8988T (cell line): ENCODE results near the gene SNX20.

Experiments used
- DNase-seq: peaks from one replicate; pipeline ENCODE4 v3.0.0; 2011

The SNX20 gene

DNA sequence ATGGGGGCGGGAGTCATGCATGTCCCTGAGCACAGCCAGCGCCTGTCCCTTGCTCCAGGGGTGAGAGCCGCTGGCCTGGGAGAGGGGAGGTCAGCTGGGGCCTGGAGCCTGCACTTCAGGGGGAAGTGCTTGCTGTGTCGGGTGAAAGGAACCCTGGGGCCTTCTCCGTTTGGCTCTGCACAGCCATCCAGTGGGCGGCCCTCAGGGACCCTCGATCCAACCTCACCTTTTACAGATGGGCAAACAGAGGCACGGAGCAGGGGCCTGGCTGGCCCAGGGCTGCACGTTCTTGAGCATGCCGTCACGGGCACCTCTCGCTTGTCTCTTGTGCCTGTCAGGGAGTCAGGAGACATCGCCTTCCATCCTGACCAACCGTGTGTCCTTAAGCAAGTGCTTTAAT lies 1.8 kb downstream of the SNX20 start:
- no peak for DNase-seq

DNA sequence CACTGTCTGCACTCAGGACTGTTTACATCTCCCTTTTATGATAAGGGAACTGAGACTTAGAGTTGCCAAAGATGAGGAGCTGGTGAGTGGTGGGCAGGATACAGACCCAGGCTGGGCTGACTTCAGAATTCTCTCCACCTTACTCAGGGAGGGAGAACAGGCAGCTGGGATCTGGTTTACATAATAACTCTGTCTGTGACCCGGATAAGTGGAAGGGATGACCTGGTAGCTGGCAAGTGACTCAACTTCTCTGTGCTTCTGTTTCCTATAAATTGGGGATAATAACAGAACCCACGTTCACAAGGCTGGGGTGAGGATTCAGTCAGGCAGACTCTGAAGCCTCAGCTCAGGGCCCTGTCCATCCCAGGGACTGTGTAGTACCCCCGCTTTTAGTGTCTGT lies 2.6 kb downstream of the SNX20 start:
- no peak for DNase-seq

DNA sequence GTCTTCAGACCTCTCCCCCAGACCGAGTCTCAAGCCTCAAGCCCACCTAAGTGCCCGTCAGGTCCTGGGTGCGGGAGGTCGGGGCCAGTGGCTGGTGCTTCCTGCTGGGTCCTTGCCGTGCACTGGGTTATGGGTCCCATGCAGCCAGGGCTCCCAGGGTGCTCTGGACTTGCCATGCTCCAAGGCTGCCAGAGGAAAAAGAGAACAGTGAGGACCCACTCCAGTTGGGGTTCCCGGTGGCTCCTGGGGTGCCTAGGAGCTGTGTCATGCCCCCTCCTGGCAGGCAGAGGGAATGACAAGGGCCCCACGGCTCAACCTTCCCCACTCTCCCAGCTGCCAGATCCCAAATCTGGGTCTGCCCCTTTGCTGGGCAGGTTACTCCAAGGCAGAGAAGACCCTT lies 3.8 kb downstream of the SNX20 start:
- peak; percentile 83 for DNase-seq

DNA sequence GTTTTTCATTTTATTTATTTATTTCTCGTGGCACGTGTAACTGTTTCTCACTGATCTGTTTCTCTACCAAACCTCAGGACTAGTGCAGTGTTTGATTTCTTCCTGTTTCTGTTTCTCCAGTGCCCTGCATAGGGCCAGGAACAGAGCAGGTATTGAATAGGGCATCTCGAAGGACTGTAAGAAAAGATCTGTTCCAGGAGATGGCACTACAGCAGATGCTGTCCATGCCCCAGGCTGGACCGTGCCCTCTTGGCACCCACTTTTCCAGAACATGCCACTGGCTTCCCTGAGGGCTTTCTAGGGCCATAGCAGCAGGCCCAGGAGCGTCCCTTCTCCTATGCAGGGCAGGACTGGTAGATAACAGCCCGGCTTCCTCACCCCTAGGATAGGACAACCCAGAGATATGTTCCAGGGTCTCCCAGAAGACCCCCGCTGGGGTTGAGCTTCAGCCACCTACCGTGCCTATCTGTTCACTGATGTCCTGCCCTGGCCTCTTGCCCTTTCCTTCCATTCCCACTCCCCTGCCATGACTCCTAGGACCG lies 4.4 kb downstream of the SNX20 start:
- no peak for DNase-seq

DNA sequence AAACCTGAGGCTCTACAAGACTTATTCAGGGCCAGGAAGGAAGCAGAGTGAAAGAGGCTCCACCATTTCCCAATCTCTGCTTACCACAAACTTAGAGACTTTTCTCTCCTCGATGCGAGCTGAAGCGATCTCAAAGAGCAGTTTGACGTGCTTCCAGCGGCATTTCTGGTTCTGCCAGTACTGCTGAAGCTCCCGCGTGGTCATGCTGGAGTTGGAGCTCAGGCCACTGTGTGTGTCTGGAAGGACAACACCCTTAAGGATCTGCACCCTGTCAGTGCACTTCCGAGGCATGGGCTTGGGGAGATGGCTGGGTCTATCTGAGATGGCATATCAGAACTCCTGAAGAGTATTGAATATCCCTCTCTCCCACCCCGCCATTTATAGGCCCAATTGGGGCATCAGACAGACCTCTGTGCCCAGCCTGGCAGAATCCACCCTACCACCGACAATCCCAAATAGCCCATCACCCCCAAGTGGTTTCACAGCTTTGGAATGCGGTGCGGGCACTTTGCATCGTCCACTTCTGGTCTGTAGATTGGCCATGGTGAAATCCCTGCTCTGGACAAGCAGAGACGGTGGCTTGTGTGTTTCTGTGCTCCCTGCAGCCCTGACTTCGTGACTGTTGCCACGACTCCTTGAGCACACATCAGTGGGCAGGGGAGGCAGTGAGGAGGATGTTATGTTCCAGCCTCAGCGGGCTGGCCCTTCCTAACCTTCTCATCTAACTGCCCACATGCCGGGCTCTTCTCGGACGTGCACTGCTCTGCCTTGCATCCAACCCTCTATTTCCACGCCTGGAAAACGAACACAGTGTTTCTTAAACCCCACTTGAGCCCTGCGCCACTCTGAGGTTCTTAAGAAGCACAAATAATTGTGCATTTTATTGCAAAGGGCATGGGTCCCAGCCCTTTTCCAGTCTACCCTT lies 5.2 kb downstream of the SNX20 start:
- no peak for DNase-seq

DNA sequence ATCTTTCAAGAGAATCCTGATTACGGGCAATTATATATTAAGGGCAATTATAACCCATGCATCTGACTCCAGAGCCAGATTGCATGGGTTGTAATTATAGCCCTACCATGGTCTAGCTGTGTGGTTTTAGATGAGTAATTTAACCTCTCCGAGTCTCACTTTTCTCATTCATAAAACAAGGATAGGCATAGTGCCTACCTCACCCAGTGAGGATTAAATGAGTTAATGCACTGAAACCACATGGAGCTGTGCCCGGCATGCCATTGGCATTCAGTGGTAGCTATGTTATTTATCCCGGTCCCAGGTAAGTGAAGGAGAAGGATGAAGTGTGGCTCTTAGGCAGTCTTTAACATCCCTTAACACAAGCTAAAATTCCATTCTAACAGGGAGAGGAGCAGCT lies 6.3 kb downstream of the SNX20 start:
- DNase-seq: no peak

DNA sequence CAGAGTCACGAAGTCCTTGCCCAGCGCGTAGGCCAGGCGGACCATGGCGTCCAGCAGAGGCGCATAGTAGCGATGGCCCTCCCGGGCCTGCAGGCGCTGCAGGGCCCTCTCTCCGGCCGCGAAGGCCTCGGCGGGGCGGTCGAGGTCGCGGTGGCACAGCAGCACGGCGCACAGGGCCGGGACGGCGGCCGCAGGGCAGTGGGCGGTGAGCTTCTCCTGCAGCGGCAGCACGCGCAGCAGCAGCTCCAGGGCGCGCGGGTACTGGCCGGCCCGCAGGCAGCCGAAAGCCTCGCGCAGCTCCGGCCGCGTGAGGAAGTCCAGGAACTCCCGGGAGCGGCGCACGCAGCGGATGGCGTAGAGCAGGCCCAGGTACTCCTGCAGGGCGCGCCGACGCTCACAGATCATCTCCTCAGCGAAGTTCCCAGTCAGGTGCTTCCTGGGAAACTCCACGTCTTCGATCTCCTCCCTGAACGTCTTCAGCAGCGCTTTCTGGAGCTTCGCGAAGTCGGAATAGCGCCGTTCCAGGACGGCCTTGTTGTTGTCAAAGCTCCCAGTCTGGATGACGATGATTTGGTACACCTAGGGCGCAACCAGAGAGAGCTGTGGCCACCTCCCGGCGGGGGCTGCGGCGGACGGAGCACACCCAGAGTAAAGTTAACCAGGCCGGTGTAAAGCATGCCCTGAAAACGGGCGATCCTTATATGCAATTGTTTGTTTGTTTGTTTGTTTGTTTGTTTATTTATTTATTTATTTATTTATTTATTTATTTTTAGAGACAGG lies 7.4 kb downstream of the SNX20 start:
- DNase-seq: no peak

DNA sequence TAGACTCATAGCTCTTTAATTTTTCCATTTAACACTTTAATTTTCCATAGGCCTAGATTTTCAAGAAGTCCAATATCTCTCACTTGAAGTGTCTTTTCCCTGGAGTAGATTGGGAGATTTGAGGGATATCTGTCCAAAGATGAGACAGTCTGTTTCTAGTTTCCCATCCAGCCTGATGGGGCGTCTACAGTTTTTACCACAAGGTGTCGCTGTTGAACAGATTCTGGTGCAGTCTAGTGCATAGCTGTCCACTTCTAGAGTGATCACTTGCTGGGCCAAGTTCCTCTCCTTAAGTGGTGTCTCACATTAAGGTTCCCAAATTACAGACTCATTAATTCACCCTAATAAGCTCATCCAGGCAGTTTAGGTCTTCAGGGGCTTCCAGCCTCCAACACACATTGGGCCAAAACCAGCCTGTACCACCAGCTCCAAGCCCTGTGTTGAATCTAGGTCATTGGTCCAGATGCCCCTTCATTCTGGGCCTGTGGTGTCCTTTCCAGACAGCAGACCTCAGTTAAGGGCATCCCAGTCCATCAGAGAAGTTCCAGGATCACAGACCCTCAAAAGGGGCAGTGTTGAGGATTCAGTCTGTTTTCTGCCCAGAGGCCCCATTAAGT lies 9.4 kb downstream of the SNX20 start:
- DNase-seq: peak; percentile 74

DNA sequence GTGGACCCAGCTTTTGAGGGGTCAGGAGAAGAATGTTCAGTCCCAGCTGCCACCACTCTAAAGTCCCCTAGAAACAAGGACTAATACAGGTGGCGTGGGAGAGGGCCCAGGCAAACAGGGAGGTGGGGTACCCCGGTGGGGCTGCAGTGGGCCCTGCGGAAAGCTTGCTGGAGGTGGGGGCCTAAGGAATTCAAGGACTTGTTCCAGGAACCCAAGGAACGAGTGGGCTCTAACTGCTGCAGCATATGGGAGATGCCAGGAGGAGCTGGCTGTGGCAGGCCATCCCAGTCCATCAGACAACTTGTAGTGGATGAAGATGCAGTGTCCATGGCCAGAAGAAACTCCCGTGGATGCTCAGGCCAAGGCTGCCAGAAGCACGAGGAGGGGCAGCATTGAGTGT lies 10.6 kb downstream of the SNX20 start:
- DNase-seq: no peak

DNA sequence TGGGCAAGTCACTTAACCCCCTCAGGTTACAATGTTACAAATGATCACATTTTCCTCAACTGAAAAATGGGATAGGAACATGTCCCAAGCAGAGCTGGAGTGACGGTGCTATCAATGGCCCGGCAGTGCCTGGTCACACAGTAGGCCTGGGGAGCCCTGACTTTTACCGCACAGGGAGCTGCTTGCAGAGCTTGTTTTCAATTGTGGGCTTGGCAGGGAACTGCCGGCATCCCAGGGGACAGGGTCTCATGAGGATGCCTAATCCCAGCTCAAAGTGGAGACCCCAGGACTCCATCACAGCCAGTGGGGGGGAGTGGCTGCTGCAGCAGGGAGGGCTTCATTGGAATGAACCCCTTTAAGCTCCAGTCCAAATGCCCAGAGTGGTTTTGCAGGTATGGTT lies 11.4 kb downstream of the SNX20 start:
- no peak for DNase-seq

DNA sequence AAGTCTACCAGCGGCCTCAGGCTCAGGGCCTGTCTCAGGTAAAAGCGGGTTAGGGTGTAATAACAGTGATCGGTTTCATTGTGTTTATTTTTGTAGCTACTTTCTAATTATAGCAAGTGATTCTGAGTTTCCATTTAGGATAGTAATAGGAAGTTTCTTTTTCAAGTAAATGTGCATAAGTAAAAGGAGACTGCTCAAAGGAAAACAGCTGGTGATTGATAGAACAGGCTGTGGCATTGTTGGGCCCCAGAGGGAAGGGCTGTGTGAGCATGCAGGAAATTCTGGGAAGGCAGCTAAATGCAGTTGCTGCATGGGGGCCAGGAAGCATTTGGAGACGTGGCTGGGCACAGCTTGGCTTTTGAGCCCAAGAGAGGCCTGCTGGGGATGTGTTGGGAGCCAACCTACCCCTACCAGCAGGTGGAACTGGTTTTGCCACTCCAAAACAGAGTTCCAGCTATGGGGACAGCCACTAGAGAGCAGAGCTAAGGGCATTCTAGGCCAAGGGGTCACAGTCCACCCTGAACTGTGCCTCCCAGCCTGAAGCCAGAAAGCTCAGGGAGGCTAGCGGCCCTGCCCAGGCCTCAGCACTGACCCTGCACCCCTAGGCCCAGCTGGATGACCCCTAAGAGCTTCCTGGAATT lies 12.6 kb downstream of the SNX20 start:
- no peak for DNase-seq

DNA sequence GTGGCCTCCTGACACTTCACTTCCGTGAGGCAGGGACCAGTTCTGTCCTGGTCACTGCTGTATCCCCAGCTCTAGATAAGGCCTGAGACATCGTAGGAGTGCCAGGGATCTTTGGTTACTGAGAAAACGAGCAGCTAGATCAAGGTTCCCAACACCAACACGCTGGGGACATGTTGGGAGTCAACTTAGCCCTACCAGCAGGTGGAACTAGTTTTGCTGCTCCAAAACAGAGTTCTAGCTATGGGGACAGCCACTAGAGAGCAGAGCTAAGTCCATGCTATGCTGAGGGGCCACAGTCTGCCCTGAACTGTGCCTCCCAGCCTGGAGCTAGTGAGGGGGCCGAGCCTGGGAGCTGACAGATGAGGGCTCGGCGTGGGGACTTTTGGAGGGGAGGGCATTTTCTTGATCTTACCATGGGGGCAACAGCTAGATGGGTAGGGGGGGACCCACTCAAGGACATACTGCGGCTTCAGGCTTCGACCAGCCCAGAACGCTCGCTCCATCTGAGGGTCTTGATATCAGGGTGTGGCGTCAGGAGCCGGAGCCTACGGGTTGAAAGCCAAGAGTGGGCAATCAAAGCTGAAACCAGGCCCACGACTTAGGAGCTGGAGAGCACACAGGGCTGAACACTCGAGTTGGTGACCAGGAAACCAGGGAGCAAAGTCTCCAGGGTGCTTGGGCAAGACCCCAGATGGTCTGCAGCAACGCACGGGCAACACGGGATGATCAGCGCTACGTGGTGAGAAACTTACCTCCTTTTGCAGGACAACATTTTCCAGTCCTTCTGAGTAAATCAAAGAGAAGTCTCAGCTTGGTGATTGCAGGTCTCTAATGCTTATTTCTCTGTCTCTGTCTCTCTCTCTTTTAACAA lies 13.4 kb downstream of the SNX20 start:
- DNase-seq: no peak

DNA sequence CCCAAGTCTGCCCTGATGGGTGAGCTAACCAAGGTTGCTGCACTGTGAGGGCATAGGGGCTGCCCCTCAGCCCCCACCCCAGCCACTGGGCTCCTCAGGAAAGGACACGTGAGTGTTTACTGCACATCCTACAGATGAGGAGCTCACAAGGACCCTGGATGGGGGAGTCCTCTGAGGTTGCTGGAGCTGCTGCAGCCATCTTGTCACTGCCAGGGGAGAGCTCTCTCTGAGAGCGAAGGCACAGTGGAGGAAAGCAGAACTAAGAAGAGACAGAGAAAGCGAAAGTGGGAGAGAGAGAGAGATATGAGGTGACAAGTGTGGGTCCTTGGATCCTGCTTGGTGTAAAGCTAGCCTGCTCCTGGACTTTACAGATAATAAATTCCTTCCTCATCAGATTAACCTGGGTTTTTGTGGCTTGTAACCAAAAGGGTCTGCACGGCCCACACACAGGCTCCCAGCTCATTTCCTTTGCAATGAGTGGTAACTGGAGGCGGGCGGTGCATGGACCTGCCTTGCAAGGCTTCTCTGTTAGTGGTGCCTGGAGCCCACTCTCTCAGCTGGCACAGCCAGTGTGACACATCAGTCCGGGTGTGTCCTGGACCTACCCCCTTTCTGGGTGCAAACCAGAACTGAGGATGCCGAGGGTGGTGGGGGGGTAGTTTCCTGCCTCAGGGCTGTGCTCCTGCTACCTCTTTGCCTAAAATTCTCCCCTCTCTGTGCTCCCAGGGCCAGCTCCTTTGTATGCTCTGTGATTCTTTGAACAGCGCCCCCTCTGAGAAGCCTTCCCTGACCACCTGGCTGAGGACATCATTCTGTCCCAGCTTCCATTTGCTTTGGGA lies 14.2 kb downstream of the SNX20 start:
- no peak for DNase-seq

DNA sequence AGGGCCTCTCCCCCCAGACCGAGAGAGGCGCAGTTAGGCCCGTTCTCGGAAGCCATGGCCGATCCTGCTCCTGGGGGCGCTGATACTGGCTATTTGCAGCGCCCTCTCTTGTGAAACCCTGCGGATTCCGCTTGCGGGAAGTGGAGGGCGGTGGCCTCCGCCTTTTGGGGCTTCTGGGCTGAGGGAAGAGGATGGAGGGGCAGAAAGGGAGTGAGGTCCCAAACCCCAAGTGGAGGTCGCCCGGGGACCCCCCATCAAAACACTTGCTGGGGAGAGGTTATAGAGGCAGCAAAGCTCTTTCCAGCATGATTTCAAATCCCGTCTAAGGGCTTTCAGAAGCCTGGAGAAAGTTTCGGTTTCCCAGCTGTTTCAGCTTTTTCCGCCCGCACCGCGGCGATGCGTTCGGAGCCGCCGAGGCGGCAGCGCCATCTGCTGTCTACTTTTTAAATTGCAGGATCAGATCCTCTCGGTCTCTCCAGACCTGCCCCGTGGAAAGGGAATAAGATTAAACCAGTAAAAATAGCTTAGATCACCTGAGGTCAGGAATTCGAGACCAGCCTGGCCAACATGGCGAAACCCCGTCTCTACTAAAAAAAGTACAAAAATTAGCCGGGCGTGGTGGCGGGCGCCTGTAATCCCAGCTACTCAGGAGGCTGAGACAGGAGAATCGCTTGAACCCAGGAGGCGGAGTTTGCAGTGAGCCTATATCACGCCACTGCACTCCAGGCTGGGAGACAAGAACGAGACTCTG lies 15.8 kb downstream of the SNX20 start:
- peak; percentile 83 for DNase-seq

DNA sequence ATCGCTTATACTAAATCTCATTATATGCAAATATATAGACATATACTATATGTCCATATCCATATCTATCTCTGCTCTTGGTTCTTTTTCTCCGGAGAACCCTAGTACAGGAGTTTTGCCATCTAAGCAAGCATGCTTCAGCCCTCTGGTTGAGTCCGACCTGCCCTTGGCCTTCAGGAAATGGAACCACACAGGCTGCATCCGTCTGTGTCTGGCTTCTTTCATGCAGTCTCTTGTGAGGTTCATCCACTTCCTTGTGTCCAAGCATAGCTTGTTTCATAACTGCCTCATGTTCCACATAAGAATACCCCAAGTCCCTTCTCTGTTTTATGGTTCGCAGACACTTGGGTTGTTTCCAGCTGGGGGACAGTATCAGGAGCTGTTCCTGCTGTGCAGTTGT lies 16.8 kb downstream of the SNX20 start:
- DNase-seq: no peak

DNA sequence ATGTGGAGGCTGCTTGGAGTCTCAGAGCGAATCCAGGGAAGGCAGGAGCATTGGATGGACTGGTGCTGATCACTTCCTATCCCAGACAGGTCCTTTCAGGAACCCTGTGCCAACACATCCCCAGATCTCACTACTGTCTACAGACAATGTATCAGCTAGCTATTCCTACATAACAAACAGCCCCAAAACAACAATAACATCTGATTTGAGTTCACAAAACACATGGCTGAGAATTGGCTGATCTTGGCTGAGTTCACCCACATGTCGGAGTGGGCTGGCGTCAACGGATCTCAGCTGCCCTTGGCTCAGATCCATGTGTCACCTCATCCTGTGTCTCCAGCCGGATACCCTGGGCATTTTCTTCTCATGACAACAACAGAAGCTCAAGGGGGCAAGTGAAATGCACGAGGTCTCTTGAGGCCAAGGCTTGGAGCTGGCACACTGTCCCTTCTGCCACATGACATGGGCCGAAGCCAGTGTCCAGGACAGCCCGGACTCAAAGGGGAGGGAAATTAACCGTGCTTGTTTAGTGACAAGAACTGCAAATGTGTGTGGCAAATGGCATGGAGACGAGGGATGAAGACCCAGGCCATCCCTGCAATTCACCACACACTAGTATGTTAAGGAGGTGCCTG lies 18.7 kb downstream of the SNX20 start:
- DNase-seq: no peak

DNA sequence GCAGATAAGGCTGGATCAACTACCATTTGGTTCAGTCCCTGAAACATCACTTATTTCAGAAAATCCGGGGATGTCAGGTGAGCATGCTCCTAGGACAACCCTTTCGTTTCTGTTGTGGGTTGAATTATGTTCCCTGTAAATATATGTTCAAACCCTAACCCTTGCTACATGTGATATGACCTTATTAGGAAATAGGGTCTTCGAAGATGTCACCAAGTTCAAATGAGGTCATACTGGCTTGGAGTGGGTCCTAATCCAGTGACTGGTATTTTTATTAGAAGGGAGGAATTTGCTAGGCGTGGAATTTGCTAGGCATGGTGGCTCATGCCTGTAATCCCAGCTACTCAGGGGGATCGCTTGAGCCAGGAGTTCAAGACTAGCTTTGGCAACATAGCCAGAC lies 21.3 kb downstream of the SNX20 start:
- DNase-seq: no peak

DNA sequence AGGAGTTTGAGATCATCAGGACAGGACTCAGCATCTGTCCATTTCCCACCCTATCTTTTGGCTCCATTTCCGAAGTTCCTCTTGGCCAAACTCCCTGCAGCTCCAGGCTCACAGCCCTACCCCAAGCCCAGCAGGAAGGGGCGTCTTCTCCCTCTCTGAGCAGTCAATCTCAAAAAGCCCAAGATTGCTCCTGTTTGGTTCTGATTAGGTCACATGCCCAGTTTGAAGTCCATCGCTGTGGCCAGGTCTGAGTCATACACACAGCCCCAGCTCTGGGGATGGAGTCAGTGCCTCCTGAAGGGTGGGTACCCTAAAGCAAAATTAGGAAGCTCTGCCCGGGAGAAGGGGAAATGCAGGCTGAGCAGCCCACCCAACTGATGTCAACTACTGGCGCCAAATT lies 23.9 kb downstream of the SNX20 start:
- no peak for DNase-seq

DNA sequence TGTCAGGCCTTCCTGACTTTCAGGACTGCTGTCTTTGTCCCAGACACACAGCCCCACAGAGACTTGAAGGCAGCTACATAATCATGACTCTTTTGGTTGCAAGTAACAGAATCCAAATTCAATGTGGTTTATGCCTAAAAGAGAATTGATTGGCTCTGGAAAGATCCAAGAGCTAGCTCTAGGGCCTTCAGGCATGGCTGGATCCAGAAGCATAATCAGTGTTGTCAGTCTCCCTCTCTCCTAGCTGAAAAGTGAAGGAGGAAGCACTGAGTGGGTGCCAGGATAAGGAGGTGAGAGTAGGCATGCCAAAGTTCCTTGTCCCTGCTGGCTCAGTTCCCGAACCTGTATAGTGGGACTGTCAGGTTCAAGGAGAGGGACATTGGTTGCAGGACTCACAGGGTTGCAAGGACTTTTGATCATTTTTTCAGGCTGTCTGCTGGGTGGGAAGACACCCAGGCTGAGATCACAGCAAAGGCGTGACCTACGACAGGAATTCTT lies 25.5 kb downstream of the SNX20 start:
- no peak for DNase-seq
